Endometrial microvascular endothelial cells (primary cell): ENCODE measurements around the gene NXPH2. TPM values are rescaled to one million over a fixed set of nuclear protein-coding genes. Genes with fewer than 3 reads are reported as not detected.

ENCODE experiments used
- in situ Hi-C: cut with HindIII; loops from 2 replicates; pipeline ENCODE4 v1.10.0; 2017; ENCODE audit warnings: low sequenced_read_pairs, low pct_unique_long_range_greater_than_20kb; ENCODE audit errors: inconsistent ontology term
- total RNA-seq: library from RNA; depleted of rRNA; stranded (reverse); fragments of >200 nt; gene quantifications from one replicate; pipeline ENCODE4 v1.2.3, GENCODE V29; 2015; ENCODE audit errors: inconsistent ontology term

The NXPH2 gene
- total RNA-seq, 1 donor from 2014 or later = not detected

DNA sequence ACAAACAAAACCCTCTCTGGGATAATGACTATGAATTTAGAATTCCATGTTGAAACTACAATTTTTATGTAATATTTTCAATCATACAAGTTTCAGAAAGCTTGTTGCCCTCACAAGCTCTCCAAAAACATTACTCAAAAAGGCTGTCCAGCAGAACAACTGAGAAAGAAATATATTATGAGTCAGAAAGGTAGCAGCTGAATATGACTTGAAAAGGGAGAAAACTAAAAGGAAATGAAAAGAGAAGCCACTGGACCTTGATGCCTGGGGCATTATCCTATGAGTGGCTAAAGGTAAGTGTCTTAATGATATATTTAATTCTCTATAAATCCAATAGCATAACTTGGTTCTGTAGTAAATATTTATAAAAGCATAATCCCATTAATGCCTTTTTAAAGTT, 61.8 kb downstream of the NXPH2 start:
- in situ Hi-C loops = no loop called here

DNA sequence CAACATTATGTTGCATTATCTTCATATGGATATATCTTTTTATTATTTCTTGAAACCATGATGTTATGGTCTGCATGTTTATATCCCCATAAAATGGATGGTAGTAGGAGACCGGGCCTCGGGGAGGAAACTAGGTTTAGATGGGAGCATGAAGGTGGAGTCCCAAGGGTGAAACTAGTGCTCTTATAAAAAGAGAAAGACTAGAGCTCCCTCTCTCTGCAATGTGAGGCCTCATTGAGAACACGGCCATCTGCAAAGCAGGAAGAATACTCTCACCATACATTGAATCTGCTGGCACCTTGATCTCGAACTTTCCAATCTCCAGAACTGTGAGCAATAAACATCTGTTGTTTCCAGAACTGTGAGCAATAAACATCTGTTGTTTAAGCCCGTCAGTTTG, 64.0 kb downstream of the NXPH2 start:
- in situ Hi-C loops = no loop called here

DNA sequence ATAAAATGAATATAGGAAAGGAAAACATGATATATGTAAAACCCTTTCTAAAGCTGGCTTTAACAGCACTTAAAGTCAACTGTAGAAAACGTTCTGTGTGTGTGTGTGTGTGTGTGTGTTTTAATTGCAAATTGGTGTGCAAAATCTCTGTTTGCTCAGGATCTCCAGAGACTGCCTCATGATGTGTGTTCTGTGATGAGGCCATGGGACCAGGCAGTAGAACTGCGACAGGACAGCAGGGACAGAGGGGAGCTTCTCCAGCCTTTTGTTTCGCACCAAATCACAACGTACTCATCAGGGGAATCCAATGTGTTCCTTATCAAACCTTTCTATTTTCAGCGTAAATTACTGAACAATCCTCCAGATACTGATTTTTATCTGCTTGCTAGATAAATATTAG, 66.7 kb downstream of the NXPH2 start:
- in situ Hi-C loops = no loop called here

DNA sequence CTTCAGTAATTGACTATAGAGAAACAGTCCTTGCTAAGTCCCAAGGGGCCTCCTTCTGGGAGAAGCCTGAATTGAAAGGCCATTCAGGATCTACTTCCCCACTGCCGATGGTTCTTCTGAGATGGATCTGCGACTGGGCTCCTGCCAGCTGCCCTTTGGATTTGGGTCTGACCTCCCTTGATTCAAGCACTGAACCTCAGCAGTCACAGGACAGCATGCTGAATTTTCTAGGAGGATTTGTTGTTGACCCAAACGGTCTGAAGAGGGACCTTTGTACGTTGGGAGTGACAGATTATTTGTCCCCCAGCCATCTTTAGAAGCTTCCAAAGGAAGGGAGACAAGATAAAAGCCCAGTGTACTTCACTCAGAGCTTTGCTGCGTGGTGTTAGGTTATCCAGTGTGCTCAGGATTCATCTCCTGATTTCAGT, 67.1 kb downstream of the NXPH2 start:
- in situ Hi-C loops = no loop called here

DNA sequence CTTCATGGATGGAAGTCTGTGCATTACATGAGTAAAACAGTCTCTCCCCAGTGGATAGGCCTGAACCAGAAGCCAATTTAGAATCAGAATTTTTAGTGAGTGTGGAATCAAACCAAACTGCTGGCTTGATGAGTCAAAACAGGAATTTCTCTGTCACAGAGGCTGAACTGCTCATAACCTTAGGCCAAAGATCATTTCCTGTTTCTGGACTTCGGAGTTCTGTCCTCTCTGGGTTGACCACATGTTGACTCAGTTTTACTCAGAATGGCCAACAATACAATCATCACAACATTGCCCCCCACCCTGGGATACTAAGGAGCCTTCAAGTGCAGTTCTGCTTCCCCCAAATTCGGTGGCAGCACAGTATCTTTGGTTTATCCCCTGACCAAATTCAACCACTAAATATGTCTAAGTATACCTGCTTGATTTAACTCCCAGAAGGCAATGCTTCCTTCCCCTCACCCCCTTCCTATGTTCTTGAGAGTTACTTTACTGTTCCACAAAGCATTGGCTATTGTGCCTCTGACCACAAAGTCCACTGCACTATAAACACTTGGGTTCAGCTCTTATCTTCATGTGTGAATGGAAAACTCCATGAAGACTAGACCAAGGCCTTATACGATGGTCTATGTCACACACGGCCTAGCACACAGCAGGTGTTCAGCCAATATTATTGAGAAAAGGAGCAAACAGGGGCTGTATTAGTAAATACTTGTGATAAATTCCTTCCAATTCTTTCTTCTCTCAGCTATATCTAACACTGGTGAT, 67.8 kb downstream of the NXPH2 start:
- in situ Hi-C loops = no loop called here

DNA sequence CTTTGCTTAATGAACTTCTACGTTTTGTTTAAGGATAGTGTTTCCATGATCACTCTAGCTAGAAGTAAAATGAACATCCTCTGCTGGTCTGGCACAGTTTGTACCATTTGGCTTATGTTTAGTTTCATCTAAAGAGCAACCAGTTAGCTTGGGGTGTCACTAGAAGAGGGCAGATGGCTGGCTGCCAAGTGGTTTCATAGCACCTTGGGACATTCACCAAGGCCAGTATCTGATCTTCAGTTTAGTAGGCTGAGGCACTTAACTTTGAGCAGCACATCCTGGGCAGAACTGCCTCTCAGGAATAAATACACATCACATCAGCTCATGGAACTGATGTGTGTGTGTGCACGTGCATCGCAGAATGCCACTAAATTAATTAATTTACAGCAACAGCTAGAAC, 68.4 kb downstream of the NXPH2 start:
- in situ Hi-C loops = no loop called here

DNA sequence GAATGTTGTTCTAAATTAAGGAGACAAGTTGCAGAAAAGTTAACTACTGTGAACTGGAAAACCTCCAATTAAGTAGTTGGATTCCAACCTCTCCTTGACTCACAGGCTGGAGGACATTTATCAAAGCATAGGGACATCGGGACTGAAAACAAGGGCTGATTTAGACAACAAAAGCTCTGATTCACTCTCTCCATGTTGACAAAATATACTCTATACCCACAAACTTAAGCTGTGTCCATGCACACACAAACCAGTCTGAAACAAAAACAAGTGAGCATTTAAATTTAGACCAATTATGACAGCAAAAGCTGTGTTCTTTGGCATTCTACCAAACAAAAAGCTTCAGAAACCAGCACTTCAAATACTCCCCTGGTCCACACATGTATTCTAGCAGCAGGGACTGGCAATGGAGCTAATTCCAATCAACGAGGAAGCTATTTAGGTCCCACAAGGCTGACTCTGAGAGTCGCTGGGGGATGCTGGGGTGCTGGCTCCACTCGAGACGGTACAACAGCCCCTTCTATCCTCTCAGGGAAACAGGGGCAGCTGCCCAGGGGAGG, 71.4 kb downstream of the NXPH2 start:
- in situ Hi-C loops = no loop called here

DNA sequence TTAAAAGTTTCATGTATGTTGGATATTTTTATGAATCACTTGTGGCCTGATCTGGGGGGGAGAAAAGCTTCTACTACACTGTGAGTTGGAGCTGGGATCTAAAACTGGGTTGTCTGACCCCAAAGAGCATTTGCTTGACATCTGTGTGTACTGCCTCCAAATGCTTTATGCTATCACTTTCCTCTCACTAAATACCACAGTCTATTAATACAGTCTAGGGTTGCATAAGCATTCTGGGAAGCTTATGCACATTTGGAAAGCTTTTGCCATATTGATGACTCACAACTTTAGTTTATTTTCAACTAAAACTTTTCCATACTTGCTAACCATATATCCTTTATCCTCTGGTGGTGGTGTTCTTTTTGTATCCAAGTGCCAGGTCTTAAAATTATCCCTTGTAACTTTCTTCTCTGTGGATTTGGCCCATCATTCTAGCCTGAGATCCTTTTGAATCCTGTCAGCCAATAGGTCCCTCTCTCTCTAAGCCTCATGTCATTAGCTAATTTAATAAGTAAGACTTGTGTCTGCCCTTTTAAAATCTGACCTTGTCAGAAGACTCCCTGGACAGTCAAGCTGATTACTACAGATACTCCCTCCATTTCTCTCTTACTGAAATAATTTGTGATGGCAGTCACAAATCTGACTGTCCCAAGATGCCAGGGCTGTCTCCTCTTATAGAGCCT, 72.7 kb downstream of the NXPH2 start:
- in situ Hi-C loops = no loop called here

DNA sequence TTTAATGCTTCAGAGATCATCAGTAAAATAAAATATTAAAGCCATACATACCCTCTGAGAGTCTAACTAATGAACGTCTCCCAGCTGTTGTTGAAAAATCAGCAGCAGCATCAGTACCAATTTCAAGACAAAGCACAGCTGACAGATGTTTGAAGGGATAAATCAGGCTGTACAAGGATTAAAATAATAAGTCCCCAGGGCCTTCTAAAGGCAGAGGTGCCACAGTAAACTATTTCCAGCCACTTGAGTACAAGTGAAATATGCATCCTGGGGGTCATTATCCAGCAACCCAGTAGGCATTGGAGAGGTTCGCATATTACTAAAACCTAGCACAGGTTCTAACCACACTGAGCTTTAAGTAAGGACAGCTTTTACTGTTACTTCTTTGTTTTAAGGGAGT, 76.9 kb downstream of the NXPH2 start:
- in situ Hi-C loops = no loop called here

DNA sequence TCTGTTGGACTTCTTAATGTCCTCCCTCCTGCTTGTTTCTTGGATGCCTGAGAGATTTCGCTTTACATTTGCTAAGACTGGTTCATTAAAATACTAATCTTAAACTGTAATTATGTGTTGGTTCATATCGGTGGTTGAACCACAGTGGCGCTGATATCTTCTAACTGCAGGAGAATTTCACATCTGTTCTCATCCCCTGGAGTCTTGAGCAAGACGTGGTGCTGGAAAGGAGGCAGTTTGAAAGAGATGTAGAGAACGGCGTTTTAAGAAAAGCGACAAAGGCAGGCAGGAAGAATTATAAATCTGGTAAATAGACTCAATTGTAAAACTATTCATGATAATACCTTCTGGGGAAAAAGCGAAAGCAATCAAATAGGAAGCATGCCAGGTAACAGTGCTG, 79.5 kb downstream of the NXPH2 start:
- in situ Hi-C loops = no loop called here

DNA sequence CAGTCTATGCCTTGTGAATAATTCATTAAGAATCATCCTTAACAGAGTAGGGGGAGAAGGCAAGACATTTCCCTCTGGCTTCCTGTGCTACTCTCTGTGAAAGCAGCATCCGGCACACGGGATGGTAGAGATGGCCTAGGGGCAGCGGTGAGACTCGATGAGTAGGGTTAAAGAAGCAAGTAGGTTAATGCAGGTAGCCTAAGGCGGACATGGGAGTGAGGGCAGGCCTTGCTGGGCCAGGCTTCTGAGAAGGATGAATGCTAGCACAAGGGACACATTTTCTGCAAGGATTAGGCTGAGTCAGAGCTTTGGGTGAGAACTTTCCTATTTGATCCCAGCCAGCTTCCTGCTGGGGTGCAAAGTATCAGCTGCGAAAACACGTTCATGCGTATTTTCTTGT, 80.8 kb downstream of the NXPH2 start:
- in situ Hi-C loops = no loop called here

DNA sequence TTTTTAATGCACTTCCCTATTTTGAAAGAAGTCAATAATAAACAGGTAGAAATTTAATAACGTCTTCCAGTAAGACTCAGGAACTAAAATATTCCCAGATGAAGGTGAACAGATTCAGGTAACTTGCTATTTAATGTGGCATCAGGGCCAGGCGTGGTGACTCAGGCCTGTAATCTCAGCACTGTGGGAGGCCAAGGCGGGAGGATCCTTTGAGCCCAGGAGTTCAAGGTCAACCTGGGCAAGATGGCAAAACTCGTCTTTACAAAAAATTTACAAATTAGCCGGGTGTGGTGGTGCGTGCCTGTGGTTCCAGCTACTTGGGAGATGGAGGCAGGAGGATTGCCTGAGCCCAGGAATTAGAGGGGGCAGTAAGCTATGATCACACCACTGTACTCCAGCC, 81.8 kb downstream of the NXPH2 start:
- in situ Hi-C loops = no loop called here

DNA sequence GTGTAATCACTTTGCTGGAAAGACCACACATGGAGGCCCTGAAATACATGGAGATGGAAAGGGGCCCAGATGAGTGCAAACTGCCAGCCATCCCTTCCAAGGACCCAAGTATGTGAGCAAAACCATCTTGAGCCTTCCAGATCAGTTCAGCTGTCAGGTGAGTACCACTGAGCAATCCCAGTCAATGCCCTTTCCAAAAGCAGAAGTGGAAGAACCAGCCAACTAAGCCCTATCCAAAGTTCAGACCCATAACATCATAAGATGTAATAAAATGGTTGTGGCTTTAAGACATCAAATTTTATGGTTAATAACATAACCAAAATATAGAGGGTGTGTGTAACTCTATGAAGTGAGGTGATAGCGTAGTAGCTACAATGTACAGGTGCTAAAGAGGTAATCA, 88.5 kb downstream of the NXPH2 start:
- in situ Hi-C loops = no loop called here

DNA sequence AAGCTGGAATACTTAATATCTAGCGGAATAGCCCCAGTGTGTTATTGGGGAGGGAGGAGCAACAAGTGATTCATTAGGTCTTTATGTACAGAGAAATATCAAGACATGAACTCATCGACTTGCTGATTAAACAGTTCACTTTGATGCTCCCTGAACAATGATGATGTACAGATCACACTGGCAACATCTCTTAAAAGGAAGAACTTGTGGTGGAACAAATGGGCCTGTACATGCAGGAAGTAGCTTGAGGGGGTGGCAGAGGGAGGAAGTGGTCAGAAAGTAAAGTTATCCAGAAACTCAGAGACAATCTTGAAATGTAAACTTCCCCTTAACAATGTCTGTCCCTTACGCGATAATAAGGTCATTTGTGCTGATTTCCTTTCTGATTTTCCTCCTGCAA, 90.5 kb downstream of the NXPH2 start:
- in situ Hi-C loops = no loop called here

DNA sequence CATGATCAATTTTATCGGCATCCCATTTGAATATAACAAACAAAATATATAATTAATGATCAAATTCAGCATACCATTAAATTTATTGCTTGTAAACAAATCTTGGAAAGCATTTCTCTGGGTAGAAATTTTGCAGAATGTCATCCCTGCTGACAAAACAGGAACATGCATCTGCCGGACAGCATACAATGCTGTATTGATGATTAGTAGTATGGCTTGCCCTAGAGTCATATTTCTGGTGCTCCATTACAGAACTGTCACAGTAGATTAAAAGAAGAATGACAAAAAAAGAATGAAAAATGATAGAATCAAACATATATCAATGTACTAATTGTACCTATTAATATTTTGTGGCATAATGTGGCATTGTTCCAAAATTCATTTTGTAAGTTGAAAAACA, 98.0 kb downstream of the NXPH2 start:
- in situ Hi-C loops = no loop called here

DNA sequence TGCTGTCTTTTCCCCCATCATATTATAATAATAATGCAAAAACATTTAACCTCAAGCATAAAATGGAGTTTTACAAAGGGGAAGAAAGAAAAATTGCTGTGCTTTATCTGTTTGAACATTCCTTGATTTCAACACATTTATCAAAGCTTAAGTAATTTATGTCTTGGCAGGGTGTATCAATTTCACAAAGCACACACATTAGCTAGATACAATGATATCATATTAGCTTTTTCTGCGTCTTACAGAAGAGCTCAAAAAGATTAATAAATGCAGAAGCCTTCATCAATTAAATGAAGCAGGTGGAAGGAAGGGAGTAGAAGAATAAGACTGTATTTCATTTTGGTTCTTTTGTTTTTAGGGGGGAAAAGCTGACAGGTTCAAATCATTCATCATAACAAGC, 103.0 kb downstream of the NXPH2 start:
- in situ Hi-C loops = no loop called here

DNA sequence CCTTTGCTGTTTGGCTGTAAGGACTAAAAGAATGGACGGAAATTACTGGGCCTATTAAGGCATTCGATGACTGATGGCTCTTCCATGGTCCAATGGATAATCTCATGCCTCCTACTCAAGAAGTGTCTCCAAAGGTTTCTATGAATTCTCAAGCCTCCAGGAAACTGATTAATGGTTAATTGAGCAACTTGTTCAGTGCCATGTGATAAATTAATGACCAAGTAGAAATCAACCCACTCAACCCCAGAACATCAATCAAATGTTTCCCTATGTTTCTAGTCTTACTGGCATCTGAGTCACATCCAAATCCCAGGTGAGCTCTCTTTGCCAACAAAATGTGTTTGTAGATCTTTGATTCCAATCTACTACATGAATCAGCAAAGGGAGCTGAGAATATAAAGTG, 103.6 kb downstream of the NXPH2 start:
- in situ Hi-C loops = no loop called here

DNA sequence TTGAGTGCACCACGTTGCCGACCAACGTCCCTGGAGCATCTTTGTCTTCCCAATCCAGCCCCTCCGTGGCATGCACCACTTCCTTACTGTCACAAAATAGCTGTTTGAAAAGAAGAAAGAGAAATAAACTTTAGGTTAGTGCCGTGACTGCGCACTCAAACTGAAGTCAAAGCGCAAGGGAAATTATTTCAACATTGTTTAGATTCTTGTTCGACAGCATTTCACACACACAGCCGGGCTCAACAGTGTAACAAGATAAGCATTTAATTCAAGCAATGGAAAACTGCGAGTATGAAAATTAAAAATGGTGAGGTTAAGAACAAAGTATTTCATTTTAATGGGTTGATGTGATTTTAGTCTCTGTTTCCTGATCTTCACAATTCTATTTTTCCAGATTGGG, 108.6 kb downstream of the NXPH2 start:
- in situ Hi-C loops = no loop called here

DNA sequence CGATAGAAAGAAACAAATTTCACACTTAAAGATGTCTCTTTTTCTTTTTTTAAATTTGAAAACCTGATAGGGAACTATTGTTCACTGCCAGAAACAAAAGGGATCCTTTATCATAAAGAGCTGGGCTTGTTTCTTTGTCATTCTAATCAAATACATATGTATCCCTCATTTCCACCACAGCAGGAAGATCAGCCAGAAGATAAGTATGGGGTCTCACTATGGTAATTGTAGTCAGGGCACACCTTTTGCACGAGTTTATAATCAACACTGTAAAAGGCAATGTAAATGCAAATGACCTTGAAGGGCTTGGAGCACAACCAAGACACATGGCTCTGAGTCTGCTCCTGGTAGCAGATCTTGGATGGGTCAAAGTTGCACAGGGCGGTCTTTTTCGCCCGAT, 109.5 kb downstream of the NXPH2 start:
- in situ Hi-C loops = no loop called here

DNA sequence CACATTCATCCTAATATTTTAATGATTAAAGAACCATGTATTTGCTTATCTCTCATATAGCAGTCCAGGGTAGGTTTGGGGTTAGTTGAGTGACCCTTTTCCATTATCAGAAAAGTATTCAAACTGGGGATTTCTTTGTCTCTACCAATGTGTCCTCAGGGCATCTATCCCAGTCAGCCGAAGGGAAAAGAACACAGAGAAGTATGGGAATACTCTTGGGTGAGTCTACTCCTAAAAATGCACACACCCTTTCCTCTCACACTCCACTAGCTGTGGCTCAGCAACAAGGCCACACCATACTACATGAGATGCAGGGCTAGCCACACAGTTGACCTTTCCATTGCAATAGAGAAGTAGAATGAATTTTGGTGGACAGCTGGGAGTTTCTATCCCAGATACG, 114.3 kb downstream of the NXPH2 start:
- in situ Hi-C loops = no loop called here
